Liver (tissue), 9 donors: ENCODE results near the gene SH2D6. TPM values are rescaled to one million over a fixed set of nuclear protein-coding genes. Genes with fewer than 3 reads are reported as not detected.
A peak's percentile ranks its signal among the peaks of the same experiment; 100 is the strongest.

Experiments used
- DNase-seq: peaks from one replicate; pipeline ENCODE4 v3.0.0-alpha.2; 2017; ENCODE audit warnings: low spot score
- H3K27ac ChIP-seq, 2 donors: one replicate each; pipeline ENCODE4 v1.7.0; 2013; ENCODE audit warnings: inconsistent platforms in 2 of 2, low read length in 2 of 2, control low read depth in 1 of 2, low read depth in 1 of 2, mild to moderate bottlenecking in 1 of 2
- H3K27me3 ChIP-seq, 4 donors: one replicate each; pipeline versions ENCODE4 v1.6.1 to v1.7.0; 2013; ENCODE audit warnings: low read length in 3 of 4, inconsistent platforms in 1 of 4, mild to moderate bottlenecking in 1 of 4, moderate library complexity in 1 of 4; ENCODE audit not compliant: control insufficient read depth in 4 of 4, insufficient read depth in 4 of 4
- H3K36me3 ChIP-seq, 4 donors: one replicate each; pipeline versions ENCODE4 v1.6.1 to v1.7.0; 2013; ENCODE audit warnings: low read length in 3 of 4, mild to moderate bottlenecking in 3 of 4, low read depth in 1 of 4, moderate library complexity in 1 of 4; ENCODE audit not compliant: control insufficient read depth in 4 of 4, insufficient read depth in 3 of 4
- H3K4me1 ChIP-seq, 4 donors: one replicate each; pipeline versions ENCODE4 v1.6.1 to v1.7.0; 2013; ENCODE audit warnings: low read length in 3 of 4, mild to moderate bottlenecking in 3 of 4, moderate library complexity in 1 of 4; ENCODE audit not compliant: control insufficient read depth in 4 of 4, insufficient read depth in 4 of 4
- H3K4me3 ChIP-seq, 3 donors: one replicate each; pipeline versions ENCODE4 v1.6.1 to v1.7.0; 2013; ENCODE audit warnings: low read length in 3 of 3, control low read depth in 1 of 3, low read depth in 1 of 3, mild to moderate bottlenecking in 1 of 3
- H3K9ac ChIP-seq, 2 donors: one replicate each; pipeline ENCODE4 v1.7.0; 2013; ENCODE audit warnings: low read length in 2 of 2, mild to moderate bottlenecking in 2 of 2, moderate library complexity in 2 of 2, control low read depth in 1 of 2, low read depth in 1 of 2
- H3K9me3 ChIP-seq, 4 donors: one replicate each; pipeline versions ENCODE4 v1.6.1 to v1.7.0; 2013; ENCODE audit warnings: low read length in 3 of 4; ENCODE audit not compliant: control insufficient read depth in 4 of 4
- ATF3 ChIP-seq: IDR thresholded peaks from 2 replicates; pipeline ENCODE4 v1.6.1; 2016; ENCODE audit warnings: antibody characterized with exemption
- CTCF ChIP-seq: fragments of 150-350 bp; IDR thresholded peaks from 2 replicates; pipeline ENCODE4 v1.5.1; 2017; ENCODE audit warnings: improper control_type of control experiment, low read depth, low read length; ENCODE audit not compliant: missing input control
- EGR1 ChIP-seq, 2 donors: IDR thresholded peaks; 2 replicates each; pipeline ENCODE4 v1.6.1; 2016 to 2018; ENCODE audit warnings: antibody characterized with exemption in 2 of 2, low read depth in 2 of 2
- FOXA2 ChIP-seq: IDR thresholded peaks from 2 replicates; pipeline ENCODE4 v1.6.1; 2016; ENCODE audit warnings: antibody characterized with exemption
- GABPA ChIP-seq, 2 donors: IDR thresholded peaks in 1 of 2; conservative IDR thresholded peaks in 1 of 2; 2 replicates each; pipeline ENCODE4 v1.6.1; 2016; ENCODE audit warnings: antibody characterized with exemption in 2 of 2, mild to moderate bottlenecking in 1 of 2, moderate library complexity in 1 of 2
- HNF4A ChIP-seq, 2 donors: conservative IDR thresholded peaks; 2 replicates each; pipeline ENCODE4 v1.6.1; 2016; ENCODE audit warnings: antibody characterized with exemption in 2 of 2, mild to moderate bottlenecking in 2 of 2
- HNF4G ChIP-seq: IDR thresholded peaks from 2 replicates; pipeline ENCODE4 v1.6.1; 2016; ENCODE audit warnings: antibody characterized with exemption
- JUND ChIP-seq, 2 donors: IDR thresholded peaks; 2 replicates each; pipeline ENCODE4 v1.6.1; 2016; ENCODE audit warnings: antibody characterized with exemption in 2 of 2
- MAX ChIP-seq: IDR thresholded peaks from 2 replicates; pipeline ENCODE4 v1.6.1; 2016; ENCODE audit warnings: antibody characterized with exemption
- NR2F2 ChIP-seq: IDR thresholded peaks from 2 replicates; pipeline ENCODE4 v1.6.1; 2016; ENCODE audit warnings: antibody characterized with exemption
- RAD21 ChIP-seq, 2 donors: IDR thresholded peaks; 2 replicates each; pipeline ENCODE4 v1.6.1; 2016; ENCODE audit warnings: antibody characterized with exemption in 2 of 2, mild to moderate bottlenecking in 2 of 2
- REST ChIP-seq: IDR thresholded peaks from 2 replicates; pipeline ENCODE4 v1.6.1; 2016; ENCODE audit warnings: antibody characterized with exemption, mild to moderate bottlenecking
- RXRA ChIP-seq, 2 donors: IDR thresholded peaks; 2 replicates each; pipeline ENCODE4 v1.6.1; 2017 to 2018; ENCODE audit warnings: antibody characterized with exemption in 2 of 2, mild to moderate bottlenecking in 1 of 2
- SP1 ChIP-seq: IDR thresholded peaks from 2 replicates; pipeline ENCODE4 v1.6.1; 2018; ENCODE audit warnings: antibody characterized with exemption, mild to moderate bottlenecking
- TAF1 ChIP-seq: conservative IDR thresholded peaks from 2 replicates; pipeline ENCODE4 v1.6.1; 2016; ENCODE audit warnings: antibody characterized with exemption, mild to moderate bottlenecking
- YY1 ChIP-seq: IDR thresholded peaks from 2 replicates; pipeline ENCODE4 v1.6.1; 2016; ENCODE audit warnings: antibody characterized with exemption, mild to moderate bottlenecking
- ZBTB33 ChIP-seq: IDR thresholded peaks from 2 replicates; pipeline ENCODE4 v1.6.1; 2016; ENCODE audit warnings: antibody characterized with exemption
- whole genome bisulfite sequencing: extraction: QIAGEN DNeasy Blood & Tissue Kit; methylation state at CpG from one replicate; pipeline ENCODE4 v1.1.7; 2013; 5-methylcytosine and 5-hydroxymethylcytosine counted together
- polyA plus RNA-seq, 2 donors: library from polyadenylated mRNA; stranded (reverse) in 1 of 2; unstranded in 1 of 2; fragments of 200-250 nt in 1 of 2; fragments of >200 nt in 1 of 2; fragmentation: Nextera tagmentation in 1 of 2; extraction: Ambion mirVana in 1 of 2; gene quantifications; one replicate each; pipeline versions ENCODE4 v1.2.1 to v1.2.3, GENCODE V29; 2013 to 2015
- total RNA-seq, 2 donors: library from RNA; depleted of rRNA; stranded (reverse); fragments of >200 nt; gene quantifications; one replicate each; pipeline ENCODE4 v1.2.3, GENCODE V29; 2014
- donor health status: healthy.
- donor health status: healthy.
- donor health status: healthy.
- donor health status: healthy.
- donor health status: healthy.

SH2D6 gene
- total and polyA plus RNA-seq, 4 donors = 0.28 to 0.92 (median 0.39) TPM; not detected in 1

- peak; percentile 65 for DNase-seq
- H3K4me1 ChIP-seq = peaks cover 14 to 51% (median 34%) of the 10 kb centered on the region in 4 donors
- peak in 1 of 2 donors; percentile 10 for TF ChIP-seq GABPA (IDR thresholded peaks at IDR 0.05 in 1 of 2, conservative IDR thresholded peaks at IDR 0.05 in 1 of 2)
- TF ChIP-seq HNF4G = peak; percentile 81
- TF ChIP-seq EGR1 (IDR thresholded peaks at IDR 0.05; ENCODE audit: low read depth in 2 of 2) = peak in 1 of 2 donors; percentile 35
- TF ChIP-seq ATF3 = peak; percentile 30
- peak; percentile 70 for TF ChIP-seq REST
- TF ChIP-seq FOXA2 = no peak
- peak; percentile 90 to 91 for TF ChIP-seq HNF4A (conservative IDR thresholded peaks at IDR 0.05)
- TF ChIP-seq YY1 = peak; percentile 62
- TF ChIP-seq TAF1 = no peak
- no peak for TF ChIP-seq ZBTB33
- no peak for TF ChIP-seq CTCF
- TF ChIP-seq MAX = no peak
- peak in 1 of 2 donors; percentile 68 for TF ChIP-seq JUND (IDR thresholded peaks at IDR 0.05)
- TF ChIP-seq RAD21 (IDR thresholded peaks at IDR 0.05) = peak; percentile 21 to 60
- peak; percentile 87 for TF ChIP-seq SP1
- TF ChIP-seq NR2F2 = peak; percentile 35
- TF ChIP-seq RXRA (IDR thresholded peaks at IDR 0.05) = peak; percentile 86 to 89
- WGBS = 20% methylated on average over 11 of the region's 11 CpGs
- peak overlapping the region; percentile 81 to 92 for H3K27ac ChIP-seq
- no peaks in the 10 kb centered on the region for H3K36me3 ChIP-seq
- no peaks in the 10 kb centered on the region for H3K27me3 ChIP-seq
- no peak overlapping the region for H3K4me3 ChIP-seq
- H3K9ac ChIP-seq = peak overlapping the region; percentile 2 to 42
- no peaks in the 10 kb centered on the region for H3K9me3 ChIP-seq
Measured at GRCh38 chr2:85470850-85471800, 52.6 kb downstream of the SH2D6 start.
